Fibroblast of mammary gland (primary cell): ENCODE data around the gene CCDC169.

Source experiments
- DNase-seq: peaks from one replicate; pipeline ENCODE4 v3.0.0-alpha.2; 2010; ENCODE audit warnings: low read depth
- H3K4me3 ChIP-seq: 2 replicates; pipeline ENCODE4 v1.5.1; 2011; ENCODE audit warnings: low read depth, mild to moderate bottlenecking, low read length, moderate library complexity; ENCODE audit not compliant: control insufficient read depth
- CTCF ChIP-seq: conservative IDR thresholded peaks from 2 replicates; pipeline ENCODE4 v1.5.1; 2011; ENCODE audit warnings: low read depth, low read length, inconsistent platforms; ENCODE audit not compliant: control insufficient read depth, insufficient read depth

Gene CCDC169

DNA sequence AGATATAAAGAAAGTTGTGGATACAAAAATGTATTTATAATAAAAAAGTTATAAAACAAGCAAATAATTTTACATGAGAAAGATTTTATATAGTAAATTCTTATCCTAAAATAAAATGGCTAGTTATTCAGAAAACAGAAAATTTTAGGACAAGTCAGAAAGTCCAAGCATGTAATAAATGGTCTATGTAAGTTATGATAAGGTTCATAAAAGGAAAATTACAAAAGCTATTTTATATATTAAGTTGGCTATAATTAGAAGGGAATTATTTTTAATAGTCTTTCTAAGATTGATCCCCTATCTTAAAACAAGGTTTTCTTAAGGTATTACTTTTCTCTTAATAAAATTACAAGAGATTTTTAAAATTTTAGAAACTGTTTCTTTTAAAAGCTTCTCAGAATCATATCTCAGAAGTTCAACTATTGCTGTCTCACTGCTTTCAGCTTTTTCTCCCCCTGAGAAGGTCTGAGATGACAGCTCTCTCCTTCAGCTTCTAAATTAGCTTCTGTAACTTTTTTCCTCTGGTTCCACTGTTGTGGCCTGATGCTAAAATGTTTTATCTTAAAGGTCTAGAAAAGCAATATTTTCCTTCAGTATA lies 8.7 kb downstream of the CCDC169 start:
- no peak for DNase-seq
- TF ChIP-seq CTCF, result no peak
- H3K4me3 ChIP-seq, result no peak overlapping the region

- H3K4me3 ChIP-seq, result no peak overlapping the region
- TF ChIP-seq CTCF, result no peak
- no peak for DNase-seq
Measured at GRCh38 chr13:36286006-36286405, 11.6 kb downstream of the CCDC169 start.

GRCh38 chr13:36282821-36283432 lies 14.7 kb downstream of the CCDC169 start:
- DNase-seq, result peak; percentile 62

DNA sequence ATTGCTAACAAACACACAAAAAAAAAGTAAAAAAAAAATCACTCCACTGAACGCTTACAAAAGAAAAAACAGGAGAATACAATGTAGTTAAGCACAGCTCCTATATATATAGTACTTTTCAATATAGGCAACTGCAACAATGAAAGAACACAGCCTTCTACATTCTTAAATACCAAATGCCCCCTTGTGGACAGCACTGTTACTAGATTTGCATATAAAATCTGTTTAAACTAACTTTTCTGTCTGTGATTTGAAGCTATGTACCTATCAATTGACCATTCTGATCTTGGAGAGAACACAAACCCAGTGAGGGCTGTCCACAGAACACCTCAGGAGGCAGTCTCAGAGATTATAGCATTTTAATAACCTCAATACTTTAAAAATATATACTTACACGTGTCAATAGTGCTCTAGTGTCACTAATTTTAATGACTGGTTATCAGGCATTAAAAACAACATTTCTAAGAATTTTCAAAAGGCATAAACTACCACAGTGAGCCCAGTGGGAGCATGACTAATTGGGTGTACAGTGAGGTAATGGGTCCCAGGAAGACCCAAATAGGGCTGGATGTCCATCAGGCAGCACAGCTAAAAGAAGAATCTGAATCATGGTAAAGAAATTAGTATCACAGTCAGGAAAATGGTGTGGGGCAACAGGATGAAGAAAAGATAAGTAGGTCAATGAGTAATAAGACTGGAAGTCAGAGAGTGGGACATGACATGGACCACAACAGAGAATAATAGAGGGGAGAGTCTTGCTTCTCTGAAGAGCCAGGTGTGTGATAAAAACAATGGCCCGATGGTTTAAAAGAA lies 22.2 kb downstream of the CCDC169 start:
- no peak overlapping the region for H3K4me3 ChIP-seq
- peak; percentile 83 for DNase-seq
- peak; percentile 71 for TF ChIP-seq CTCF

More at GRCh38 chr13:36282821-36283432, 14.7 kb downstream of the CCDC169 start:
- TF ChIP-seq CTCF, result peak; percentile 85
- no peak overlapping the region for H3K4me3 ChIP-seq

DNA sequence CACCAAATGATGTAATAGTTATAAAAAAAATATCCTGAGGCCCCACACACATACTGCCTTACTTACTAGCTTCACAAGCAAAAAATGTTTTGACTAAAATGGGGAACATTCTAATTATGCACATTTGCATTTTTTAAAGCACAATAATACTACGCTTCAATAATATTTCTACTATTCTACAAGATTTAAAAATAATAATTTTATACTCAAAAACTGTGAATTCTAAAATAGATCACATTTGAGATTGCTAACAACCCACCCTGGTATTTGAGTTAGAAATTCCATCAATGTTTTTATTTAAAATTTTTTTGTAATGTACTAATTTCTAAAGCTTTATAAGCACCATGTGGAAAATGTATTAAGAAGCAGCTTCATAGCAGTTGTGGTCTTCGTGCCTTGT lies 24.2 kb downstream of the CCDC169 start:
- no peak for DNase-seq
- no peak for TF ChIP-seq CTCF
- no peak overlapping the region for H3K4me3 ChIP-seq

DNA sequence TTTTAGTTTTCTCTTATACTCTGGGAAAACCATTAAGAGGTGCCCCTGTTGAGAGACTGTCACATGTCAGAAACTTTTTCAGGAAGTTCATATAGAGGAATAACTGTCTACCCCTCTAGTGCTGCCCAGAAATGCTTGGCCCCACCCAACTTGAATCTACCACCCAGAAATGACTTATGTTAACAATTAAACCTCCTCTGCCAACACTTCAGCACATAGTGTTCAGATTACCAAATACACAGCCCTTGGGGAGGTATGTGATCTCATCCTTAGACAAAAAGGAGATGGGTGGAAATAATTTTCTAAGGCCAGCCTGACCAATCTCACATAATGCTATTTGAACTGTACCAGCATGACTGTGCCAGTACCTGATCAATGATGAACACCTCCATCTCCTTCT lies 35.6 kb downstream of the CCDC169 start:
- peak; percentile 82 for DNase-seq
- no peak overlapping the region for H3K4me3 ChIP-seq
- TF ChIP-seq CTCF, result no peak
